HG03439 (cell line): ENCODE results near the gene HMX1.

Source experiments
- ATAC-seq: cut with Tn5 transposase; IDR thresholded peaks from one replicate; pipeline ENCODE4 v1.9.1; 2021; ENCODE audit warnings: mild to moderate bottlenecking, moderate library complexity; ENCODE audit not compliant: unreplicated experiment

Gene HMX1

DNA sequence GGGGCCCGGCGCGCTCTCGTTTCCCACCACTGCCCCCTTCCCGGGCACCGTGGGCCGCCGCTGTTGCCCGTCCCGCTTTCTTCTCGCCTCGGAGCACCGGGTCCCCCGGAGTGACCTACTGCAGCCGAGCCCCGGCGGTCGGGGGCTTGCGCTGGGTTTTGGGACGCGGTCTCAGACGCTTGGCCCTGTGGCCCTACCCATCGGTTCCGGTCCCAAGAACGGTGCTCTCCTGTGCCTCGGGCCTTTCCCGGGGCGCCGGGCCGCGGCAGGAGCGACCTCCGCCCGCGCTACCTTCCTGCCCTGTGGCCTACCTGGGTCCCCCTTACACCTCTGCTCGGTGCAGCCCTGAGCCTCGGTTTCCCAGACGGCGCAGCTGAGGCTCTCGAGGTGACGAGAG is 21.6 kb upstream of the HMX1 start:
- ATAC-seq: no peak

DNA sequence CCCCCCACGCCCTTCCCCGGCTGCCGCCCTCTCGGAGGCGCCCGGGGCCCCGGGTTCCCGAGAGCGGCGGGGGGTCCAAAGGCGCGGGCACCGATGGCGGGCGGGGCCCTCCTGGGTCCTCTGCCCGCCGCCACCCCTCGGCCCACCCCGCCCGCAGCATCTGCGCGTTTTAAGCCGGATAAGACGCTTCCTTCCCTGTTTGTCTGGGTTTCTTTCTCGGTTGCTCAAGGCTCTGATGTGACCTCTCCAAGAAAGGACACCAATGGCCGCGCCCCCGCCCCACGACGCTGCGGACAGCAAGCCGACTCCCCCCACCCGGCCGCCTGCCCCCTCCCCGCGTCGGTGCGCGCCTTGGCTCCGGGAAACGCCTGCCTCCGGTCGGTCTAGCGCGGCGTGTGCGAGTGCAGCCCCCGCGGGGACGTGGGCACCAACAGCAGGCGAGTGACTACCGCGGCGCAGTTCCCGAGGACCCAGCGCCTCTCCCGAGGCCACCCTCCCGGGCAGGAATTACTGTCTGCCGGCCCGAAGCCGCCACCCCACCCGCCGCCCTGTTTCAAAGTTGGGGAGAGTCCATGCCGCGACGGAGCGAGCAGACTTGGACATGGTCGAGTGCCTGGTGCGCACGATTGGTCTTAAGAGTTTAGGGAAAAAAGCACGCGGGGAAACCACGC is 21.1 kb upstream of the HMX1 start:
- no peak for ATAC-seq

DNA sequence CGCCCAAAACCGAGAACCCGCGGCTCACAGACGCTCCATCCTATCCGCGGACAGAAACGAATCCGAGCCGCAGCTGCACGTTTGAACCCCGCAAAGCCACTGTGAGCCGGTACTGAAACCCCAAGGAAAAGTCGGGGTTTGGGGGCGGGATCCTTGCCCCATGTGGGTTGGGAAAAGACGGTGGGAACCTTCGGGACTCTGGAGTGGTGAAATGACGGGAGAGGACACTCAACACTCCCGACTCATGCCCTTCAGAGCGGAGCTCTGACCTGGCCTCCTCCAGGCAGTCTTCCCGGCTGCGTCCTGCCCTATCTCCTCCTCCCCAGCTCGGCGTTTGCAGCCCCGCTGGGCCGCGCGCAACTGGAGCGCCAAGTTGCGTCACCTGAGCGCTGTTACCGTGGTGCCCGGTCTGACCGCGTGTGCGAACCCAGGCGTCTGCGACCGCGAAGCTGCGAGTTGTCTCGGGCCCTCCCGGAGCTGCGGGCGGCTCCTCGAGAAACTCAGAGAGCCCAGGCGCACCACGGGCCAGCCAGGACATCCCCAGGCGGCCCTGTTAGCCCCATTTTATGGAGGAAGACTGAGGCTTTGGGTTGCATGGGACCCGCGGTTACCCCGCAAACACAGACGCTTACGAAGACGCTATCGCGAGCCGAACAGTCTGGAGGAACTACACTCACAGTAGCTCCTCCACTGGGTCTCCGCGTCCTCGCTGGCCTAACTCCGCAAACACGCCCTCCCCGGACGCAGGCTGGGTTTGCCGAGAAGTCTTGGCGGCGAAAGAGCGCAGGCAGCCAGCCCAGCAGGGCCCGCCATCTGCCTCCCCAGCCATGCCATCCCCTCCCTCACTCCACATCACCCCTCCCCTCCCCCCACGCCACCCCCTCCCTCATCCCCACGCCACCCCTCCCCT is 20.3 kb upstream of the HMX1 start:
- no peak for ATAC-seq

DNA sequence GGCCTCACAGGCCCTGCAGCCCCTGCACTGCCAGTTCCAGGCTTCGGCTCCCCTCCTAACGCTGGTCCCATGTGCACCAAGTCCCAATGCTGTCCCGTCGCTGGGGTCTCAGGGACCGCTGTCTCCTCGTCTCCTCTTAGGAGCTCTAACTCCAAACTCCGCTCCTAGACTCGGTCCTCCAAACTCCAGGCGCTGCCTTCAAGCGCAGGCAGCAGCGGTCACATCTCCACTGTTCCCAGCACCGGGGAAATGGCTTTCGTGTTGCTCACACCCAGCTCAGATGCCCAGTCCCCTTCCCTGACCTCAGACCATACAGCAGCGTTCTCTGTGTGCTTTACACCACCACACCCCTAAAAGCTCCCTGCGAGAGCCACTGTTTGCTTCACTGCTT is 19.6 kb upstream of the HMX1 start:
- ATAC-seq: no peak

DNA sequence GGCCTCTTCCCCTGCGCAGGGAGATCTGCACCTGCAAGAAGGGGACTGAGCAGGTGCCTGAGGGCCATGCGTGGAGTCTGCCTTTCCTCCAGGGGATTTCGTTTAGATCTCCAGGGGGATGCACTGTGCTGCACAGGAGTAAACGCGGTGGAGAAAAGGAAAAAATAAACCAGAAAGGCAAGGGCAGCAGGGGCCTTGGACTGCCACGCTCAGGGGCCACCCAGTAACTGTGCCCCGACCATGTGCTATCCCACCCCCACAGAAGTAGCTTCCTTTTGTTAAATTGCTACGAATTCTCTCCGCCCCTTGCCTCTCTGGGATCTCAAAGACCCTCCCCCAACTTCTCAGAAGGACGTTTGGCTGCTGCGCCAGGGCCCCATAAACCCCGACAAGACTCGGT is 17.2 kb upstream of the HMX1 start:
- ATAC-seq: no peak

DNA sequence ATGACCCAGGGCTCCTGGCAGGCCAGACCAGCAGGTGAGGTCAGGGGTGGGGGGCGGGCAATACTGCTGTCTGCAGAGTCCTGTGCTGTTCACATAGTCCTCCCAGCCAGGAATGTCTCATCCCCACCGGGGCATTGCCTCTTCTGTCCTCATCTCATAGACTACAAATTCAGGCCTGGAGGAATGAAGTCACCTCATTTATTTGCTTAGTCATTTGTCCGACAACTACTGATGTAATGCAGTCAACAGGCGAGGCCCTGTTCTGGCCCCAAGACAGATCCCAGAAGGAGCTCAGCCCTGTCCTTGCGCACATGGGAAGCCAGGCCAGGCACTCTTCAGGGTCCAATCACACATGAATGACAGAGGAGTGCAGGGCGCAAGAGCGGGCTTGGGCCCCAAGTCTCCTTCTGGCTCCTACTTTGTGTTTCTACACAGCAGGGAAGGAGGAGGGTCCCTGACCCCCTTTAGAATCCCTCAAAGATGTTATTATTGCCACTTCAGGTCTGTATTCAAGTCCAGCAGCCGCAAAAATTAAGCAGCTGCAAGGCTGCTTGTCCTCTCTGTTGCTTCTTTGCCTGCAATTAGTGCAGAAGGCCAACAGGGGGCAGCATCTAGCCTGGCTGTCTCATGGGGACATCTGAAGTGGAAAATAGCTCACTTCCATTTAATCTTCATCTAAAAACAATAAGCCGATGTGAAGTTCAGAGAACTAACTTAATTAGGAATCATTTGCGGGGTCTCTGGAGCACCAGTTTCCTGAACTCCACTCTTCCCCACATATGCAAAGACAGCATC is 15.2 kb upstream of the HMX1 start:
- no peak for ATAC-seq

DNA sequence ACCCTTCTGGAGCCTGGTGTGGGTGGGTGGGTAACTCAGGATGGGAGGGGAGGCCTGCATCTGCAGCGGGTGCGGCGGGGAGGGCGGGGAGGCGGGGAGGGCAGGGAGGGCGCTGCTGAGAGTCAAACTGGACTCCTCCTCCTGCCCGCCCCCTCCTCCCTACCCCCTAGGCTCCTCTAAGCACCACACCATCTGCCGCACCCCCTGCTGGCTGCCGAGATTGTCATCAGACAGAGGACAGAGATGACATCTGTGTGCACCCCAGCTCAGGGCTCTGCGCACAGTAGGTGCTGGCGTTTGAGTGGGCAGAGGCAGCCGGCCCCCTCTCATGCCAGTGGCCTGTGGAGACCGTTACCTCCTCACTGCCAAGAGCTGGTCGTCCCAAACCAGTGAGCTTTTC is 10.6 kb upstream of the HMX1 start:
- ATAC-seq: no peak

DNA sequence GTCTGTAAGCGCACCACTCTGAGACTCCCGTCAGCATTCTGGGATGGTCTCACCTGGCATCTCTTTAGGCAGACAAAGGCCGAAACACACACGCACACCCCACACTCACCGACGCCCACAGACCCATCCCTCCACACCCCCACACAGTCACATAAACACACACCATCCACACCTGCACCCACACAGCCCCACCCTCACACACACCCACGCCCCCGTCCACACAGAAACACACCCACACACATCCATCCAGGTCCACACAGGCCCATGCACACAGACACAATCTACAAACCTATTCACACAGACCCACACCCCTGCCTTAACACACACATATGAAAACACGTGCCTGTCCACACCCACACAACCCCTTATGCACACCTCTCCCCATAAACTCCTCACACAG is 9.2 kb upstream of the HMX1 start:
- no peak for ATAC-seq

DNA sequence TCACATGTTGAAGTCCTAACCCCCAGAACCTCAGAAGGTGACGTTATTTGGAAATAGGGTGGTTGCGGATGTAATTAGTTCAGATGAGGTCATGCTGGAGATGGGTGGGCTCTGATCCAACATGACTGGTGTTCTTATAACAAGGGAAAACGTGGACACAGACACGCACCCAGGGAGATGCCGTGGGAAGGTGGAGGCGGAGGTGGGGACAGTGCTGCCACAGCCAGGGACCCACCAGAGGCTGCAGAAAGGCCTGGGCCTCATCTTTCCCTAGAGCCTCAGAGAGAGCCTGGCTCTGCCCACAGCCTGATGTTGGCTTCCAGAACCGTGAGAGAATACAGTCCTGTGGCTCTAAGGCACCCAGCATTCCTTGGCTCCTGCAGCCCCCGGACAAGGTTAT is 7.9 kb upstream of the HMX1 start:
- no peak for ATAC-seq

DNA sequence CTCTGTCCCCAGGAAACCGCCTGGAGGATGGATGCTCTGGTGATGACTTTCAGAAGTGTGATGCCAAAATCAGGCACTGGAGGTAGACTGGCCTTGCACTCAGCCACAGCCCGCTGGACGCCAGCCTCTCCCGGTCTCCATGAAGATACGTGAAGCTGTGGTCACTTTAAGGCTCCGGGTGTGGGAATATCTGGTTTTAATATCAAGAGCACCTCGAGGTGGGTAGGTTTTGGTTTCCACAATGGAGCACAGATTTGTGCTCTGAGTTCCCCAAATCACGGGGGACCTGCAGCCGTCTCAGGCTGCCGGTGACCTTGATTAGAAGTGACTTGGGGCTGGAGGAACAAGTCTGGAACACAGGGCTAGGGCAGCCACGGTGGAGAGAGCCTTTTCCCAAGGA is 6.8 kb upstream of the HMX1 start:
- ATAC-seq: no peak

DNA sequence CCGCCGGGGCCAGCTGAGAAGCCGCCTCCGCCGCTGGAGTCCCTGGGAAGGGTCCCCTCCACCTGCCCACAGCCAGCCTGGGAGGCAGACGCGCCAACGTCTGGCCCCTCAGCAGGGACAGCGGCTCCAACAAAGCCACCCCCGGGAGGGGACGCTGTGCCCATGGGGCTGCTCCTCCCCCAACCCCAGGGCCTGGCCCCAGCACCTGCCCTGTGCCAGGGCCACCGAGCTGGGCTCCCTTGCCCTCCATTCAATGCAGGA is 6.1 kb upstream of the HMX1 start:
- ATAC-seq: no peak

DNA sequence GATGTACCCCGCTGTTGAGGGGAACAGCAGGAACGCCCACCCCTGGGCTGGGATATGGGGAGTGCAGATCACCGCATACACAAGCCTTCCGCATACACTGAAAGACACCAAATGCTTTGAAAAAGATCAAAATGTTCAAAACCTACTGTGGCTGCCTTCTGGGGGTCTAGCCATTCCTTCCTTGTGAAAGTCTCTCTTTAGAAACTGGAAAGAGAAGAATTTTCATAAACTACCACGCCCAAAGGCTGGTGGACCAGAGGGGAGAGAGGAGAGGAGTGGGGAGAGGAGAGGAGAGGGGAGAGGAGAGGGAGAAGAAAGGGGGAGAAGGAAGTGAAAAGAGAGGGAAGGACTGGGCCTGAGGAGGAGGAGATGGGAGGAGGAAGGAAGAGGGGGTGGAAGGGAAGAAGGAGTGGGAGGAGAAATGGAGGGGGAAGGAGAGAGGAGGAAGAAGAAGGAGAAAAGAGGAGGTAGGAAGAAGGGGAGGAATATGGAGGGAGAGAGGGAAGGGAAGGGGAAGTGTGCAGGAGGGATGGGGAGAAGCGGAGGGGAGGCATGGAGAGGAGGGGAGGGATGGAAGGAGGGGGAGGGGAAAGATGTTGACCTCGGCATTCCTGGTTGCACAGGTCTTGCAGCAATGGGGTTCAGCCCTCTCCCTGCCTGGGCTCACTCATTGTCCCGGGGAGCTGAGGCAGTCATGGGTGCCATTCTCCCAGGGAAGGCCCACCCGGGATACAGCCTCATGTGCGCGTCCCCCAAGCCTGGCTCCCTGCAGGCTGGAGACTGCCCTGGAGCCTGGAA is 5.5 kb upstream of the HMX1 start:
- ATAC-seq: no peak

DNA sequence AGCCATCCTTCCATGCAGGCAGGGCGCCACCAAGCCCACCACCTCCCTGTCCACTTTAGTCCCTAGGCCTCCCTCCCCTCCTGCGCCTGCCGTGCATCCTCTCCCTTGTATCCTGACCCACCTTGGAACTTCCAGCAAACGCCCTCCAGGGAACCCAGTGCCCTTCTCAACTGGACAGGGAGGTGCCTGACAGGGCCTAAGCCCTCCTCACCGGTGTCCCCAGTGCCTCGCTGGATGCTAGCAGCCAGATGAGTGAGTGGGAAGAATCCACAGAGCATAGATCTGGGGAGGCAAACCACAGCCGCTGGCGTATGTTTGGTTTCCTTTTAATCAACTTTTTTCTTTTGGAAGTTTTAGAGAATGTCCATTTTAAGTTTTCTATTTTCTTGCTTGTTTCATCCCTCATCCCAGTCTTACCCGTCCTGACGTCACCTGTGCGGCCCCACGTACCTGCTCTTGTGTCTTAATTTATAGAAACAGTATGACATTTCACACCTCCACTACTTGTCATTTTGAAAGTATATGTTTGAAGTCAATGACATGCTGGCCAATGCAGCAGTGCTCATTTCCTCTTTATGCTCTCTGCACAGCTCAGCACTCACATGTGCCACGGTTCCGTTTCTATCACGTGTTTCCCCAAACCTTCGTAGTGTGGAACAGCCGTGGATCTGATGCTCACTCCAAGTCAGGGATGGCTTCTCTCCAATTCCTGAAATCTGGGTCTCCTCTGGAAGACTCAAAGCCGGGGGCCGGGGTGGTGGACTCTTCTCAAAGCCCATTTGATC is 3.4 kb upstream of the HMX1 start:
- ATAC-seq: no peak

DNA sequence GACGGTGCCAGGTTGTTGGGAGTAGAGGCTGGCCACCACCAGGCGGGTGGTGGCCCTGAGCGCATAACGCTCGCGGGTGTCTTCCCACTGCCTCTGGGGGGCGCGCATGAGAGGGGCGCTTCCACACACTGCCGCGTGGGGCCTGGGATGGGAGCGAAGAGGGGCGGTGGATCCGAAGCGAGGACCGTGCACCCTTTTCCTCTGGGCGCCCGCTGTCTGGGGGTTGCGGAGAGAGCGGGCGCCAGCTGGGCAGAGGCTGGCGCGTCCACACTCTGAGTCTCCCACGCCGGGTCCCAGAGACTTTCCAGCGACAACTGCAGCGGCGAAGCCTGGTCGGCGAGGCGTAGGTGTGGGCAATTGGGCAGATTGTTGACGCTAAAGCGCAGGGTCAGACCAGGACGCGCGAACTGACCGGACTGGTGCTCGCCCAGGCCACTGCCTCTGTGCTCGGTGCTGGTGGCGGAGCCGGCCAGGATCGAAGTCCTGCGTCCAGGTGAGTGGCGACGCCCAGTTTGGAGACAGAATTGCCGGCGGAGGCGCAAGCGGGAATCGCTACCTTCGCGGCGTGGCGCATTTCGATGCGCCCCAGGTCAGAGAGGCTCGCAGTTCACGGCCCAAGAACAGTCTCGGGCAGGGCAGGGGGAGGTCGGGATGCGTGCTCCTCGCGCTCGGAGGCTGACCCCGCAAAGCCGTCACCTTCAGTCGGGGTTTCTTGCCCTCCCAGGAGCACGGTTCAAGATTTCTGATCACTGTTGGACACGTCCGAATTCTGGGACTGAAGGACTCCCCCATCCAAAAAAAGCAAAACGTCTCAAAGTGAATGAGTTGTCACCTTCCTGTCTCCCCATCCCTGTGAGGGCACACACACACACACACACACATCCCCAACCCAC is 2.6 kb upstream of the HMX1 start:
- ATAC-seq: no peak

DNA sequence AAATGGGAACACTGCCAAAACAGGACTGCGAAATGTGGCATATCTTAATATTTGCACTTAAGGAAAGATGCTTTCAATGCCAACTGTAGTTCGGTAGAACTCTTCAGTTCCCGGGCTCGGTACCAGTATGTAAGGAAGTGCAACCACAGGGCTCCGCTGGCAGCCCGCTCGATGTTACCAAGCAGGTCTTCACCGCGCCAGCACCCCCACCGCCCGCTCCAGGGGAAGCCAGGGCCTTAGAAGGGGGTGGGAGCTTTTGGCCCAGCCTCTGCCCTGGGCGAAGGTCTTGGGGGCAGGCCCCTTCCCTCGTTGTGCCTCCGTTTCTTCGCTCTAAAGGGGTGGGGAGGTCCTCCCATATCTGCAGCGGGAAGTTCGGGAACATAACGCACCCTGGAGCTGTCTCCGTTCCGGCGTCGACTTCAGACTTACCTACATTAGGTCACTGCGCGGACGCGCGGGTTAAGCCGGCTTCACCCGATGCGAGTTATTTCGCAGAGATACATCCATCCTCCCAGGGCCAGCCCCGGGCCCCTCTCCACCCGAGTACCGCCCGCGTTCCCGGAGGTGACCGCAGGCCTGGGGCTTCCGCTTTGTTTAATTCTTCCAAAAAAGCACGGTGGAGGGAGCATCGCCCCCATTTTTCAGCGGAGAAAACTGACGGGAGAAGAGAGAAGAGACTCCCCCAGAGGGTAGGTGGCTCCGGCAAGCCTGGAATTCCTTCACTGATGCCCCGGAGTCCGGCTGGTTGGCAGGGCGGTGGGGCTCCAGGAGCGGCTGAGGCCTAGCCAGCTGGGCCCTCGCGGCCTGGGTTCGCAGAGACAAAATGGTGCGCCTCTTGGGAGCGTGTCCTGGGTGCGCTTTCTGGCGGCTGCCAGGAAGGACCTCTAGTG is 1.0 kb upstream of the HMX1 start:
- ATAC-seq: no peak

DNA sequence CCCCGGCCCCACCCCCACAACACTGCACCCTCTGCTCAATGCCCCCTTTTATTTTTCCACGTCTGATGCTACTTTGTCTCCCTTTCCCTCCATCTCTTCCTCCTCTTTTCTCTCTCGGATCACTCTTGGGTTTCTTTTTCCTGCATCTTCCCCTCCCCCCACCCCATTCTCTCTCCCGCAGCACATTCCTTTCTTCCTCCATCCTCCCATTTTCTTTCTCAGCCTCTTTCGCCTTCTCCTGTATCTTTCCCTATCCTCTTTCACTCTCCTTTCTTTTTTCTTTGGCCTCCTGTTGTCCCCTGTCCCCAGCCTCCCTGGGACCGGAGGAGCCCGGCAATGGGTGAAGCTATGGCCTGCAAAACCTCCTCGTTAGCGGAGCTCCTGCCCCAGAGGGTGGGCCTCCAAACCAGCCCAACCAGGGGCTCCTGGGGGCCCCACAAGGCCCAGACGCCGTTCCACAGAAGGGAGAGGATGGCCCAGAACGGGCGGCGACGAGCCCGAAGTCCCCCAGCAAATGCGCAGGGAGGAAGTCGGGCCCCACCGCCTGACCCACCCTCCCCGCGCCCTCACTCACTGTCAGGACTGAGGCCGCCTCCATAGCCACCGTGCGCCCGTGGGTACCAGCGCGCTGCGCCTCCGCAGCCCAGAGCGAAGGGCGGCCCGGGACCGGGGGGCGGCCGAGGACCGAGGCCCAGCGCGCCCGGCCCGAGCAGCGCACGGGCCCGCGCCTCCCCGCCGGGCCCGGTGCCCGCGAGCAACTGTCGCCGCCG is 807 bp downstream of the HMX1 start:
- ATAC-seq: no peak

DNA sequence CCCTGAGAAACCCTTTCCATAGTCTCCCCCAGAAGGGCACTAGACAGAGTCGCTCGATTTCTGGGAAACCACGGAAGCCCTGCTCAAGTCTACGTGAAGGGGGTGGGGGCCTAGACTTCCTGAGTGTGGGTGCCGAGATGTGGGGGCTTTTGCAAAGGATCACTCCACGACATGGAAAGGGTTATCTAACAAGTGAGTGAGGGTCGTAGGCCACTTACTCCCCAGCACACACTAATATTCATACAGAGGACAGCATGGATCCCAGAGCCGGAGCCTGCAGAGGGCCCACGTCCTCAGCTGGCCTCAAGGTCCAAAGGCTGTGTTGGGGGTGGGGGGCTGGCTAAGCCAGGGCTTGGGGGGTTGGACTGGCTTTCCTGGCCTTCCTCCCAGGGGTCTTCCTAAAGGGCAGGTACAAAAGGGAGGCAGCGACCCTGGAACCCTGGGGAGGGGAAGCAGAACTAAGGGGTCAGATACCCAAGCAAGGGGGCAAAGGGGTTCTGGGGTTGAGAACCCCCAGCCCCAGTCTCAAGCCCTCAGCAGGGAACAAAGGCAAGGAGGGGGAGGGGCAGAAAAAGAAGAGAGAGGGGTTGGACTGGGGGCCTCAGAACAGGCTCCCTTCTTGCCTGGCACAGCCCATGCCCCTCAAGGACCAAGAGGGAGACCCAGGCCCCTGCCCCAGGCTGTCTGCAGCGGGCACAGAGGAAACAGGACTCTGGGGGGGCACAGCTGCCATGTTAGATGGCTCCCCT is 1.6 kb downstream of the HMX1 start:
- ATAC-seq: no peak
